Psoas muscle (tissue), 8 donors: ENCODE results near the gene C10orf105. TPM values are rescaled to one million over a fixed set of nuclear protein-coding genes. Genes with fewer than 3 reads are reported as not detected.

Experiments
- ATAC-seq, 4 donors: fragments of 200-7000 bp; cut with Tn5 transposase; one replicate each; pipeline ENCODE4 v1.9.1; 2020; ENCODE audit warnings: moderate library complexity in 3 of 4, mild to moderate bottlenecking in 2 of 4
- DNase-seq, 2 donors: peaks; one replicate each; pipeline ENCODE4 v3.0.0-alpha.2; 2020
- H3K27ac ChIP-seq: fragments of 200-600 bp; one replicate; pipeline ENCODE4 v1.8.0; 2022
- H3K27me3 ChIP-seq, 3 donors: fragments of 200-600 bp in 1 of 3; one replicate each; pipeline versions ENCODE4 v1.6.1 to v1.8.0; 2013 to 2022; ENCODE audit warnings: low read length in 2 of 3, mild to moderate bottlenecking in 2 of 3, moderate library complexity in 1 of 3; ENCODE audit not compliant: insufficient read depth in 3 of 3
- H3K36me3 ChIP-seq, 2 donors: fragments of 200-600 bp in 1 of 2; one replicate each; pipeline versions ENCODE4 v1.6.1 to v1.8.0; 2013 to 2022; ENCODE audit warnings: low read depth in 1 of 2, mild to moderate bottlenecking in 1 of 2, moderate library complexity in 1 of 2; ENCODE audit not compliant: insufficient read depth in 1 of 2
- H3K4me1 ChIP-seq: fragments of 200-600 bp; one replicate; pipeline ENCODE4 v1.8.0; 2022
- H3K4me3 ChIP-seq: fragments of 200-600 bp; one replicate; pipeline ENCODE4 v1.8.0; 2022; ENCODE audit warnings: mild to moderate bottlenecking
- H3K9me3 ChIP-seq: fragments of 200-600 bp; one replicate; pipeline ENCODE4 v1.8.0; 2022
- WGBS, 3 donors: extraction: QIAGEN DNeasy Blood & Tissue Kit; methylation state at CpG; one replicate each; pipeline versions ENCODE4 v1.1.6 to v1.1.7; 2013; 5-methylcytosine and 5-hydroxymethylcytosine counted together
- intact Hi-C, 2 donors: fragments of 100-400 bp; cut with DNase I; formaldehyde crosslinking; loops; one replicate each; pipeline versions ENCODE4 v1.11.0 to v1.14.2; 2022
- polyA plus RNA-seq, 3 donors: library from polyadenylated mRNA; stranded (reverse); fragments of 200-250 nt; gene quantifications; one replicate each; pipeline ENCODE4 v1.2.3, GENCODE V29; 2013
- total RNA-seq, 4 donors: library from RNA; stranded (reverse); fragmentation: NEBNext Ultra II Directional in 2 of 4; extraction: Animal tissue kit (Norgen Biotek cat#: 25700) in 2 of 4; gene quantifications; one replicate each; pipeline versions ENCODE4 v1.2.1 to v1.2.4, GENCODE V29; 2021 to 2023
- TF ChIP-seq, protein P1 (sequence below): fragments of 200-600 bp; IDR thresholded peaks from one replicate; pipeline ENCODE4 v1.8.0; 2022; ENCODE audit warnings: antibody characterized with exemption
- donor health status: healthy with polysubstance abuse.
- donor health status: DM: no; HTN: no; CAD: no; lungs with moderate emphysema.
- donor health status: Bipolar disorder and iron deficiency.
- donor health status: healthy.
- donor health status: DM: yes; HTN: yes; CAD: no.
- donor health status: DM: no; HTN: no; CAD: no.
- donor health status: DM: no; HTN: no; CAD: no.
- donor health status: DM: yes; HTN: yes; CAD: no.

The C10orf105 gene
- total and polyA plus RNA-seq, 7 donors: 0.01 to 0.03 (median 0.03) TPM; not detected in 4

GRCh38 chr10:71685554-71686232, 33.9 kb downstream of the C10orf105 start:
- intact Hi-C loops: no loop called here
- DNase-seq (peak in 1 of 2 donors; percentile 34), ATAC-seq (no peak)
- WGBS, 3 donors: 85 to 91% (median 86%) methylated on average over 13 of the region's 13 CpGs
- Histone ChIP-seq H3K9me3 (no peaks in the 10 kb centered on the region), H3K4me3 (no peak overlapping the region), H3K36me3 (no peaks in the 10 kb centered on the region), H3K27me3 (no peaks in the 10 kb centered on the region), H3K4me1 (no peaks in the 10 kb centered on the region), H3K27ac (no peak overlapping the region)
- TF ChIP-seq, protein P1, sequence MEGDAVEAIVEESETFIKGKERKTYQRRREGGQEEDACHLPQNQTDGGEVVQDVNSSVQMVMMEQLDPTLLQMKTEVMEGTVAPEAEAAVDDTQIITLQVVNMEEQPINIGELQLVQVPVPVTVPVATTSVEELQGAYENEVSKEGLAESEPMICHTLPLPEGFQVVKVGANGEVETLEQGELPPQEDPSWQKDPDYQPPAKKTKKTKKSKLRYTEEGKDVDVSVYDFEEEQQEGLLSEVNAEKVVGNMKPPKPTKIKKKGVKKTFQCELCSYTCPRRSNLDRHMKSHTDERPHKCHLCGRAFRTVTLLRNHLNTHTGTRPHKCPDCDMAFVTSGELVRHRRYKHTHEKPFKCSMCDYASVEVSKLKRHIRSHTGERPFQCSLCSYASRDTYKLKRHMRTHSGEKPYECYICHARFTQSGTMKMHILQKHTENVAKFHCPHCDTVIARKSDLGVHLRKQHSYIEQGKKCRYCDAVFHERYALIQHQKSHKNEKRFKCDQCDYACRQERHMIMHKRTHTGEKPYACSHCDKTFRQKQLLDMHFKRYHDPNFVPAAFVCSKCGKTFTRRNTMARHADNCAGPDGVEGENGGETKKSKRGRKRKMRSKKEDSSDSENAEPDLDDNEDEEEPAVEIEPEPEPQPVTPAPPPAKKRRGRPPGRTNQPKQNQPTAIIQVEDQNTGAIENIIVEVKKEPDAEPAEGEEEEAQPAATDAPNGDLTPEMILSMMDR: no peak

- no peaks in the 10 kb centered on the region for H3K27me3 ChIP-seq
- intact Hi-C loops: no loop called here
- no peaks in the 10 kb centered on the region for H3K4me1 ChIP-seq
- WGBS, 3 donors: 90 to 91% (median 91%) methylated on average over 7 of the region's 7 CpGs
- no peak overlapping the region for H3K27ac ChIP-seq
- TF ChIP-seq, protein P1: no peak
- no peak overlapping the region for H3K4me3 ChIP-seq
- H3K9me3 ChIP-seq: no peaks in the 10 kb centered on the region
- ATAC-seq (peak in 1 of 4 donors; percentile 35), DNase-seq (peak in 1 of 2 donors; percentile 44)
- no peaks in the 10 kb centered on the region for H3K36me3 ChIP-seq
These were observed 35.0 kb downstream of the C10orf105 start for GRCh38 chr10:71684356-71685173.

DNA sequence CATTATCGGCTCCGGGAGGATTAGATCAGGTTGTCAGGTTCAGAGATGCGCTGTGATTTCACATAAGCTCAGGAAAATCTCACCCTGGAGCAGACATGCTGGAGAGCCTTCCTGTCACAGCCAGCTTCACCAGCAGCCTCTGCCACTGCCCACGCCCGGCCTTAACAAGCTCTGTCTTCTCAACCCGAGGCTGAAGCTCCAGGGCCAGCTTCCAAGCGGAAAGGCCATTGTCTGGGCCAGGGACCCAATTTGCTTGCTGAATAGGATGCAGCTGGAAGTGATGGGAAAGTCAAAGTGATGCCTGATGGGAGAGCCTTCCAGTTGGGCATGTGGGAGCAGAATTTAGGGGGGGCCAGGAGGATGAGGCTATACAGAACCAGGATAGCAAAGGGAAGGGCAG, 36.3 kb downstream of the C10orf105 start:
- H3K4me3 ChIP-seq: no peak overlapping the region
- H3K27me3 ChIP-seq: no peaks in the 10 kb centered on the region
- DNase-seq (peak in 1 of 2 donors; percentile 50), ATAC-seq (no peak)
- H3K27ac ChIP-seq: no peak overlapping the region
- TF ChIP-seq, protein P1: no peak
- no peaks in the 10 kb centered on the region for H3K36me3 ChIP-seq
- no peaks in the 10 kb centered on the region for H3K9me3 ChIP-seq
- no peaks in the 10 kb centered on the region for H3K4me1 ChIP-seq
- intact Hi-C loops: no loop called here
- 71 to 83% (median 74%) methylated on average over 7 of the region's 7 CpGs for WGBS, 3 donors

- Histone ChIP-seq H3K27ac (no peak overlapping the region), H3K4me3 (no peak overlapping the region), H3K27me3 (no peaks in the 10 kb centered on the region), H3K9me3 (no peaks in the 10 kb centered on the region), H3K36me3 (no peaks in the 10 kb centered on the region), H3K4me1 (no peaks in the 10 kb centered on the region)
- 88 to 90% (median 90%) methylated on average over 5 of the region's 5 CpGs for WGBS, 3 donors
- DNase-seq: no peak
- no peak for ATAC-seq
- TF ChIP-seq, protein P1: no peak
- intact Hi-C loops: no loop called here
These were observed 37.6 kb downstream of the C10orf105 start for GRCh38 chr10:71681977-71682376.
